NB4 (cell line): Measurements from ENCODE around the gene RGPD3.
"Not testable (repeated sequence)": the region's sequence is repeated elsewhere in the genome, so short reads cannot be mapped to it uniquely, and the experiment has no call there.

Source experiments
- MYC ChIP-seq: IDR thresholded peaks from 2 replicates; pipeline ENCODE4 v1.6.1; 2011; ENCODE audit warnings: low read depth, low read length
- POLR2A ChIP-seq: IDR thresholded peaks from 2 replicates; pipeline ENCODE4 v1.6.1; 2011; ENCODE audit warnings: mild to moderate bottlenecking; ENCODE audit not compliant: insufficient read length; ENCODE audit errors: extremely low read depth
- TF ChIP-seq, protein P1 (sequence below): IDR thresholded peaks from one replicate; pipeline ENCODE4 v1.5.1; 2012; ENCODE audit warnings: low read depth, low read length
- TF ChIP-seq, protein P2 (sequence below): IDR thresholded peaks from 2 replicates; pipeline ENCODE4 v1.6.1; 2011; ENCODE audit warnings: low read depth, low read length

DNA sequence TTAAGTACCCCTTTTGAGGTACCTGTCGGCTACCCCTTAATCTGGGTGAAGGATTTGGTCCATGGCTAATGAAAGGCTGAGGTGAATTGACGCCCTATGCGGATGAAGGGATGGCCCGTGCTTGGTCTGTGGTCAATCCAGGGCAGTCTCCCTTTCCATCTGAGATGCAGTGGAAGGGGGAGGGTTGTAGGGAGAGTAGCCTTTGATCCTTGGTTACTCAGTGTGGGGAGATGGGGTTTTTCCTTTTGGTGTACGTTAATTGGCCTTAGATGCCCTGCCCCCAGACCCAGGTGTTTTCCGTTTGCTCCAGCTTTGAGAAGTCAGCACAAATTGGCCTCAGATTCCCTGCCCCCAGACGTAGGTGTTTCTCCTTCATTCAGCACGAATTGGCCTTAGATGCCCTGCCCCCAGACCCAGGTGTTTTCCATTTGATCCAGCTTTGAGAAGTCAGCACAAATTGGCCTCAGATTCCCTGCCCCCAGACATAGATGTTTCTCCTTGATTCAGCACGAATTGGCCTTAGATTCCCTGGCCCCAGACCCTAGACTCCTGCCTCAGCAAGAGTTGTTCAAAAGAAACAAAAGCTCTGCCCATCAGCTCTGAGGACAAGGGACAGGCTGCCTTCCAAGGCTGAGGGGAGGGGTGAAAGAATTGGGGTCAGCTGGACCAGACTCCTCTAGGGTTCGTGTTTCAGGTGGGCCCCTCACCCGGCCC is 40.6 kb upstream of the RGPD3 start:
- TF ChIP-seq, protein P1, sequence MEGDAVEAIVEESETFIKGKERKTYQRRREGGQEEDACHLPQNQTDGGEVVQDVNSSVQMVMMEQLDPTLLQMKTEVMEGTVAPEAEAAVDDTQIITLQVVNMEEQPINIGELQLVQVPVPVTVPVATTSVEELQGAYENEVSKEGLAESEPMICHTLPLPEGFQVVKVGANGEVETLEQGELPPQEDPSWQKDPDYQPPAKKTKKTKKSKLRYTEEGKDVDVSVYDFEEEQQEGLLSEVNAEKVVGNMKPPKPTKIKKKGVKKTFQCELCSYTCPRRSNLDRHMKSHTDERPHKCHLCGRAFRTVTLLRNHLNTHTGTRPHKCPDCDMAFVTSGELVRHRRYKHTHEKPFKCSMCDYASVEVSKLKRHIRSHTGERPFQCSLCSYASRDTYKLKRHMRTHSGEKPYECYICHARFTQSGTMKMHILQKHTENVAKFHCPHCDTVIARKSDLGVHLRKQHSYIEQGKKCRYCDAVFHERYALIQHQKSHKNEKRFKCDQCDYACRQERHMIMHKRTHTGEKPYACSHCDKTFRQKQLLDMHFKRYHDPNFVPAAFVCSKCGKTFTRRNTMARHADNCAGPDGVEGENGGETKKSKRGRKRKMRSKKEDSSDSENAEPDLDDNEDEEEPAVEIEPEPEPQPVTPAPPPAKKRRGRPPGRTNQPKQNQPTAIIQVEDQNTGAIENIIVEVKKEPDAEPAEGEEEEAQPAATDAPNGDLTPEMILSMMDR: not testable (repeated sequence)
- TF ChIP-seq POLR2A, MYC: not testable (repeated sequence)
- TF ChIP-seq, protein P2, sequence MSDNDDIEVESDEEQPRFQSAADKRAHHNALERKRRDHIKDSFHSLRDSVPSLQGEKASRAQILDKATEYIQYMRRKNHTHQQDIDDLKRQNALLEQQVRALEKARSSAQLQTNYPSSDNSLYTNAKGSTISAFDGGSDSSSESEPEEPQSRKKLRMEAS: not testable (repeated sequence)
